Measurements from ENCODE around the gene TNRC18.

TNRC18 gene

DNA sequence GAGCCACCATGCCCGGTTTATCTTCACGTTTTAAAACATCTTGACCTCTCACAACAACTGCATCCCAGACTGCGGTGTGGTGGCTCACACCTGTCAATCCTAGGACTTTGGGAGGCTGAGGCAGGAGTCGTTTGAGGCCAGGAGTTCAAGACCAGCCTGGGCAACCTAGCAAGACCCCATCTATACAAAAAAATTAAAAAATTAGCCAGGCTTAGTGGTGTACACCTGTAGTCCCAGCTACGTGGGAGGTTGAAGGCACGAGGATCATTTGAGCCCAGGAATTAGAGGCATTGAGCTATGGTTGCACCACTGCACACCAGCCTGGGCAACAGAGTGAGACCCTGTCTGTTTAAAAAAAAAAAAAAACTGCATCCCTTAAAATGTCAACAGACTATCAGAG is 20.2 kb downstream of the TNRC18 start:
- DNase-seq (ENCODE audit: low read depth), result no peak

GRCh38 chr7:5397736-5398135 is 25.9 kb downstream of the TNRC18 start:
- DNase-seq (ENCODE audit: low read depth), result no peak

GRCh38 chr7:5396999-5397663 is 26.5 kb downstream of the TNRC18 start:
- DNase-seq (ENCODE audit: low read depth), result peak; percentile 86

DNA sequence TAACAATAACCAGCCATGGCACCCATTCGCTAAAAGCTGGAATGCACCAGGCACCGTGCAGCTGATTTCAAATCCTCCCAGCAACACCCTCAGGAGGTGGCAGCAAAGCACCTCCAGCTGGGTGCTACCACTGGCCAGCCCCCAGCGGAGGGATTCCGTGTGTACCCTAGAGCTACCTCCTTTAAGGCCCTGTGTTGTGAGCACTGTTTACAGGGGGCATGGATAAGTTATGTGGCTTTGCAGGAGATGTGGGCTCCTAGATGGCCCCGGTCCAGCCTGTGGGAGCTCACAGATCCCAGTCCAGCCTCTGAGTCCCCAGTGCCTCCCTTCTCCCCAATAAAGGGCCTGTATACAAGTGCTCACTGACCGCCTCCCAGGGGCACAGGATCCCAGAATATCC is 27.1 kb downstream of the TNRC18 start:
- DNase-seq (ENCODE audit: low read depth), result peak; percentile 43

DNA sequence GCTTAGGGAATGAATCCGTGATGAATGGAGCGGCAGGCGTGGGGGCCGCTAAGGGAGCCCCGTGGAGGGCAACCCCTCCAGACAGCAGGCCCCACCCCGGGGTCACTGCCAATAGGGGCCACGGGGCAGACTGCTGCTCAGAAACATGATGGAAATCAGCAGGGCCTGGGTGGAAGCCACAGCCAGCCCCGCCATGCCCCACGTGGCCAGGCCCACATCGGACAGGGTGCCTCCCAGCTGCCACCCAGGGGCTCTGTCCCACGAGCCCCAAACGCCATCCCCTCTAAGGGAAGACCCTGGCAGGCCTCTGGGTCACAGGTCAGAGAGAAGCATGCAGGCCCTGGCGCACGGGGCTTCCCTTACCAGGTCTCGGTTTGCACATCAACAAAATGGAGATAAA is 28.4 kb downstream of the TNRC18 start:
- no peak for DNase-seq (ENCODE audit: low read depth)

- no peak for DNase-seq (ENCODE audit: low read depth)
Measured at GRCh38 chr7:5394264-5395105, 29.1 kb downstream of the TNRC18 start.

- DNase-seq (ENCODE audit: low read depth), result no peak
Measured at GRCh38 chr7:5393748-5394147, 29.9 kb downstream of the TNRC18 start.

GRCh38 chr7:5393328-5393727 is 30.3 kb downstream of the TNRC18 start:
- no peak for DNase-seq (ENCODE audit: low read depth)

DNA sequence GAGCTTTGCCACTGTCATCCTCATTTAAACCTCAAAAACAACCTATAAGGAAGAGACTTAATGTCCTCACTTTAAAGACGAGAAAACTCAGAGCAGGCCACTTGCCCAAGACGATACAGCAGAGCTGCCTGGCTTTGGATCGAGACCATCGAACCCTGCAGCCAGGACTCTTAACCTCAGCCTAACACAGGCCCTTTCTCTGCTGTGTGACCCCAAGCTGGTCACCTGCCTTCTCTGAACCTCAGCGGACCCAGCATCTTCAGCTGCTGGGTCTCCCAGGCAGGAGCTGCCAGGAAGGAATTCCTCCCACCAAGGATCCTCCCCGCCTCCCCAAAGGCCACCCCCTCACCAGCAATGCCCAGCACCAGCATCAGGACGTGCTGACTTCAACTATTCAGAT is 32.7 kb downstream of the TNRC18 start:
- no peak for DNase-seq (ENCODE audit: low read depth)

- no peak for DNase-seq (ENCODE audit: low read depth)
Measured at GRCh38 chr7:5388905-5389433, 34.7 kb downstream of the TNRC18 start.

GRCh38 chr7:5388273-5388901 is 35.2 kb downstream of the TNRC18 start:
- DNase-seq (ENCODE audit: low read depth), result no peak

- DNase-seq (ENCODE audit: low read depth), result no peak
Measured at GRCh38 chr7:5387711-5388245, 35.9 kb downstream of the TNRC18 start.

GRCh38 chr7:5384618-5385017 is 39.0 kb downstream of the TNRC18 start:
- DNase-seq (ENCODE audit: low read depth), result no peak

DNA sequence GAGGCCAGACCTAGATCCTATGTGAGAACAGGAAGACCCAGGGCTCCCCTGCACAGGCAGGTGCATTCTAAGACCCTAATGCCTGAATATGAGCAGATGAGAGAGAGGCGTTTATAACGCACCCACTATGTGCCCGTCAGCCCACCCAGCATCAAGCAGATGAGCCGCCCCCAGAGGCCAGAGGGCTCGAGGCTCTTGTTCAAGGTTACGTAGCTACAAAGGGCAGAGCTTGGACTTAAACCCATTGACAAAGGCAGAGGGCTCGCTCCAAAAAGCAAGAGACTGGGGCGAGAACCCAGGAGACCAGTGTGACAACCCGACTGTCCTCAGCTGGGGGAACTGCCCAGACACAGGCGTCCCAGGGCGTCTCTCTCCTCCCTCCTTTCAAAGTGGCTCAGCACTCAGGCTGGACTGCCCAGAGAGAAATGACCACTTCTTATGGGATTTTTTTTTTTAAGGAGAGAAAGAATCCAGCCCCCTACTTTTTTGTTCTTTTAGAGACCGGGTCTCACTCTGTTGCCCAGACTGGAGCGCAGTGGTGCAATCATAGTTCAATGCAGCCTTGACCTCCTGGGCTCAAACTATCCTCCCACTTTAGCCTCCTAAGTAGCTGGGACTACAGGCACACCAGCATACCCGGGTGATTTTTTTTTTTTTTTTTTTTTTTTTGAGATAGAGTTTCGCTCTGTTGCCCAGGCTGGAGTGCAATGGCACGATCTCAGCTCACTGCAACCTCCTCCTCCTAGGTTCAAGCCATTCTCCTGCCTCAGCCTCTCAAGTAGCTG is 40.1 kb downstream of the TNRC18 start:
- DNase-seq (ENCODE audit: low read depth), result no peak

DNA sequence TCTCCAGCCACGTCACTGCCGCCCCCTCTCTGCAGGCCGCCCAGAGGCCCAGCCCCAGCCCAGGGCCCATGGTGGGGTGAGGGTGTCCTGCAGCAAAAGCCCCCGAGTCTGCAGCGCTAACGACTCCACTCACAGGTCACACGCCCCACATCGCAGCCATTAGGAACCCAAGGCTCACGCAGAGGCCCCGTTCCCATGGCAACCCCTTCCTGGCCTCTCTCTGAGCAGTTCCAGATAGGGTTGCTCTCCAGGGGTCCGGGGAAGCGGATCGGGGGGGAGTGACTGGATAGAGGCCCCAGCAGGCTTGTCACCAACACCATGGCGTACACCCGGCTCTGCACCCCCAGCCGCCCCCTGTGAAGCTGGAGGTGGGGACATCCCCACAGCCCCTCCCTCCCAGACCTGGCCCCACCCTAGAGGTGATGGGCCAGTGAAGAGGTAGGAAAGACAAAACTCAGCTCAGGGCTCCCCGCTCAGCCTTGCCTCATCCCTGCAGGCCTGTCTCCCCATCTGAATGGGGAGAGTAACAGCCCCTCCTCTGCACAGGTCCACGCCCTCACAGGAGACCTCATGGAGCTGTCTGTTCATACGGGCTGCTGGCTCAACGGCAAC is 41.2 kb downstream of the TNRC18 start:
- DNase-seq (ENCODE audit: low read depth), result no peak

DNA sequence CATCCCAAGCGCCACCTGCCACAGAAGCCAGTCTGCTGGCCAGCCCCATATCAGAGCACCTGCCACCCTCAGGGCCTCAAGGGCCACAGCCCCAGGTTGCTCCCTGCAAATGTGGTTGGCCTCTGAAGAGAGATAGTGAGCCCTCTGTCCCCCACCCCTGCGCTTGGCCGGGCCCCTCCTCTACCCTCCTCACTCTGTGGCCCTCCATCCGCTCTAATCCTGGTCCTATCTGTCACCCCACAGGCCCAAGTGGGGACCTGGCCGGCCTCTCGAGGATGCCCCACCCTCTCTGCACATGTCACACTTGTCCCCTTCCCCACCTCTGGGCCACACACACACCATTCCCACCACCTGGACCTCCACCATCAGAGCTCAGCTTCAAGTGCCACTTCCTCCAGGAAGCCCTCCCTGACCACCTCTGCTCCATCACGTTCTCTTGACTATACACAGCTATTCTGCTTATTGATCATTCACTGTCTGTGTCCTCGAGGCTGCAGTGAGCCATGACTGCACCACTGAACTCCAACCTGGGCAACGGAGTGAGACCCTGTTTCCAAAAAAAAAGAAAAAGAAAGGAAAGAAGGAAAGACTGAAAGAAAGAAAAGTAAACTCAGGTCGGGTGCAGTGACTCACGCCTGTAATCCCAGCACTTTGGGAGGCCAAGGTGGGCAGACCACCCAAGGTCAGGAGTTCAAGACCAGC is 42.4 kb downstream of the TNRC18 start:
- no peak for DNase-seq (ENCODE audit: low read depth)

- no peak for DNase-seq (ENCODE audit: low read depth)
Measured at GRCh38 chr7:5380350-5381070, 43.1 kb downstream of the TNRC18 start.

DNA sequence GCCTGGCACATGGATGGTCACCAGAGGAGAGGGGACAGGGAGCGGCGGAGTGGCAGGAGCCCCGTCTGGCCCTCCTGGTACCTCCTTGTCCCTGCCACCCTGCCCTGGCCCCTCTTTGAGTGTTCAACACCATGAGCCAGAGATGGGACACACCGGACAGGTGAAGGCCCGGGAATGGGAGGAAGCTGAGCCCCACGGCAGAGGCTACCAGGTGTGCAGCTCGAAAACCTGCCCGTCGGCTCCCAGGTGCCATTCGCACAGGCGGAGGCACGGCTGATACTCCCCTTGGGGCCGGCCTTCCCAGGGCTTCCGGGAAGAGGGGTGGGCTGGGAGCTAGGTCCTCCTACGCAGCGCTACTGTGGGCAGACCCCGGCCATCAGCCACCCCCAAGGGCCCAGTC is 44.1 kb downstream of the TNRC18 start:
- no peak for DNase-seq (ENCODE audit: low read depth)

DNA sequence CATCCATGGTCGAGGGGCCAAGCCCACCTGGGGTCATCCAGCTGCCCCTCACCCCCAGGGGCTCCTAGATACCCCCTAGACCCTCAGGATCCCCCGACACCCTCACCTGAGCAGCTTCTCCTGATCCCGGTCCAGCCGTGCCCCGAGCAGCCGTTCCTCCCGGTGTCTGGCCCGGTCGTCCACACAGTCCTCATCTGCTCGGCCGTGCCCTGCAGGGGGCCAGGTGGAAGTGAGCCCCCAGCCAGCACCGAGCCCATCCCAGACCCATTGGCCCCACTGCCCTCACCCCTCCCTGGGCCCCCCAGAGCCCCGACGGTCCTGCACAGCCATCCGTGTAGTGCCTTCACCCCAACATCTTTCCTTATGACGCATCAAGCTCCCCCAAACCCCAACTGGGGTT is 45.8 kb downstream of the TNRC18 start:
- DNase-seq (ENCODE audit: low read depth), result no peak

DNA sequence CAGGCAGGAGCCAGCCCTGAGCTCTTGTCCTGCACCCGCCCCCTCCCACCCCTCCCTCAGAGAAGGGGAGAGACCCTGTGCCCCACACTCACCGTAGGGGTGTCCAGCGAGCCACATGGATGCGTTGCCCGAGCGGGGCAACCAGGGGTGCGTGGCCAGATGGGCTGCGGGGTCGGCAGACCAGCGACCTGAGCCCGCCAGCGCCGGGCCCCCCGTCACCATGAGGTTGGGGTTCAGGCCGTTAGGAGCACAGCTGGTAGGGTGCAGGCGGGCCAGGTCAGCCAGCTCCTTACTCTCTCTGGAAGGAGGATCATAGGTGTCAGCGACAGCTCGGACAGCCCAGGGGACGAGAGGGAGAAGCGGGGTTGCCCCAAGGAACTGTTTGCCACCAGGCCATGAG is 46.4 kb downstream of the TNRC18 start:
- DNase-seq (ENCODE audit: low read depth), result no peak
